KMS-11 (cell line): Measurements from ENCODE around the gene FZD1.

ENCODE experiments used
- H2AFZ ChIP-seq: fragments of 200-600 bp; sonication (generic); 2 replicates; pipeline ENCODE4 v1.6.1; 2016; ENCODE audit warnings: antibody characterized with exemption, mixed run types, low read depth
- H3K27ac ChIP-seq: fragments of 200-600 bp; sonication (generic); 2 replicates; pipeline ENCODE4 v1.6.1; 2016; ENCODE audit warnings: mild to moderate bottlenecking, mixed run types
- H3K27me3 ChIP-seq: fragments of 200-600 bp; sonication (generic); 2 replicates; pipeline ENCODE4 v1.6.1; 2017; ENCODE audit warnings: mild to moderate bottlenecking, low read depth, mixed run types, moderate library complexity; ENCODE audit not compliant: insufficient read depth
- H3K36me3 ChIP-seq: fragments of 200-600 bp; sonication (generic); 2 replicates; pipeline ENCODE4 v1.6.1; 2017; ENCODE audit warnings: mild to moderate bottlenecking, mixed run types; ENCODE audit not compliant: insufficient read depth
- H3K4me1 ChIP-seq: fragments of 200-600 bp; sonication (generic); 2 replicates; pipeline ENCODE4 v1.6.1; 2016; ENCODE audit warnings: mild to moderate bottlenecking, low read depth, mixed run types; ENCODE audit not compliant: poor library complexity, severe bottlenecking
- H3K4me2 ChIP-seq: fragments of 200-600 bp; sonication (generic); 2 replicates; pipeline ENCODE4 v1.7.0; 2016; ENCODE audit warnings: mild to moderate bottlenecking, mixed run types
- H3K4me3 ChIP-seq: fragments of 200-600 bp; sonication (generic); IDR thresholded peaks from 2 replicates; pipeline ENCODE4 v1.6.1; 2017; ENCODE audit warnings: low read depth, low read length, mixed read lengths; ENCODE audit not compliant: insufficient read depth
- H3K79me2 ChIP-seq: fragments of 200-600 bp; sonication (generic); 2 replicates; pipeline ENCODE4 v1.6.1; 2016; ENCODE audit warnings: low read depth, mixed run types; ENCODE audit not compliant: insufficient read depth
- H3K9ac ChIP-seq: fragments of 200-600 bp; sonication (generic); 2 replicates; pipeline ENCODE4 v1.6.1; 2016; ENCODE audit warnings: mild to moderate bottlenecking, mixed run types
- H4K20me1 ChIP-seq: fragments of 200-600 bp; sonication (generic); 2 replicates; pipeline ENCODE4 v1.6.1; 2016; ENCODE audit warnings: mild to moderate bottlenecking, mixed run types; ENCODE audit not compliant: insufficient read depth
- CTCF ChIP-seq: fragments of 200-600 bp; sonication (generic); conservative IDR thresholded peaks from 2 replicates; pipeline ENCODE4 v1.6.1; 2017; ENCODE audit warnings: low read depth, mild to moderate bottlenecking, antibody characterized with exemption, low read length, moderate library complexity, mixed read lengths

The FZD1 gene

GRCh38 chr7:91265693-91266066 lies 1.4 kb downstream of the FZD1 start:
- Histone ChIP-seq H2AFZ (peak overlapping the region; percentile 95; the same call in 1 of the 2 replicates), H3K4me2 (peak overlapping the region; percentile 49)

GRCh38 chr7:91266067-91266688 lies 1.9 kb downstream of the FZD1 start:
- Histone ChIP-seq H3K36me3 (no peaks in the 10 kb centered on the region), H3K9ac (no peak overlapping the region), H3K4me3 (no peak overlapping the region), H3K4me1 (peaks cover 8% of the 10 kb centered on the region), H3K4me2 (peak overlapping the region; percentile 49; the same call in 1 of the 2 replicates), H2AFZ (no peak overlapping the region), H3K27ac (no peak overlapping the region), H3K27me3 (no peaks in the 10 kb centered on the region; the same call in 1 of the 2 replicates), H3K79me2 (no peaks in the 10 kb centered on the region), H4K20me1 (no peaks in the 10 kb centered on the region)
- TF ChIP-seq CTCF = no peak

More at GRCh38 chr7:91265693-91266066, 1.4 kb downstream of the FZD1 start:
- Histone ChIP-seq H3K27me3 (no peaks in the 10 kb centered on the region; the same call in 1 of the 2 replicates), H3K79me2 (no peaks in the 10 kb centered on the region), H3K4me1 (peaks cover 8% of the 10 kb centered on the region), H4K20me1 (no peaks in the 10 kb centered on the region), H3K36me3 (no peaks in the 10 kb centered on the region), H3K4me3 (no peak overlapping the region), H3K27ac (no peak overlapping the region), H3K9ac (no peak overlapping the region)
- no peak for TF ChIP-seq CTCF

- no peak overlapping the region for H3K27ac ChIP-seq
- H3K36me3 ChIP-seq = no peaks in the 10 kb centered on the region
- H2AFZ ChIP-seq = no peak overlapping the region
- H3K4me1 ChIP-seq = peaks cover 4% of the 10 kb centered on the region
- H3K27me3 ChIP-seq = no peaks in the 10 kb centered on the region; the same call in 1 of the 2 replicates
- no peak for TF ChIP-seq CTCF
- no peak overlapping the region for H3K4me3 ChIP-seq
- H3K4me2 ChIP-seq = no peak overlapping the region
- H3K79me2 ChIP-seq = no peaks in the 10 kb centered on the region
- H4K20me1 ChIP-seq = no peaks in the 10 kb centered on the region
- no peak overlapping the region for H3K9ac ChIP-seq
These were observed 2.5 kb downstream of the FZD1 start for GRCh38 chr7:91266689-91267090.

- H3K9ac ChIP-seq = no peak overlapping the region
- no peak overlapping the region for H3K4me2 ChIP-seq
- H4K20me1 ChIP-seq = no peaks in the 10 kb centered on the region
- H3K4me3 ChIP-seq = no peak overlapping the region
- H2AFZ ChIP-seq = no peak overlapping the region
- H3K27me3 ChIP-seq = no peaks in the 10 kb centered on the region; the same call in 1 of the 2 replicates
- TF ChIP-seq CTCF = no peak
- H3K79me2 ChIP-seq = no peaks in the 10 kb centered on the region
- no peaks in the 10 kb centered on the region for H3K36me3 ChIP-seq
- peaks cover 4% of the 10 kb centered on the region for H3K4me1 ChIP-seq
- no peak overlapping the region for H3K27ac ChIP-seq
These were observed 3.1 kb downstream of the FZD1 start for GRCh38 chr7:91267171-91267955.
